Midbrain (tissue), 1 donor: ENCODE results near the gene CBX6.

Experiments
- DNase-seq: peaks from one replicate; lab custom pipeline; 2025; lab: John Stamatoyannopoulos, UW

Gene CBX6

DNA sequence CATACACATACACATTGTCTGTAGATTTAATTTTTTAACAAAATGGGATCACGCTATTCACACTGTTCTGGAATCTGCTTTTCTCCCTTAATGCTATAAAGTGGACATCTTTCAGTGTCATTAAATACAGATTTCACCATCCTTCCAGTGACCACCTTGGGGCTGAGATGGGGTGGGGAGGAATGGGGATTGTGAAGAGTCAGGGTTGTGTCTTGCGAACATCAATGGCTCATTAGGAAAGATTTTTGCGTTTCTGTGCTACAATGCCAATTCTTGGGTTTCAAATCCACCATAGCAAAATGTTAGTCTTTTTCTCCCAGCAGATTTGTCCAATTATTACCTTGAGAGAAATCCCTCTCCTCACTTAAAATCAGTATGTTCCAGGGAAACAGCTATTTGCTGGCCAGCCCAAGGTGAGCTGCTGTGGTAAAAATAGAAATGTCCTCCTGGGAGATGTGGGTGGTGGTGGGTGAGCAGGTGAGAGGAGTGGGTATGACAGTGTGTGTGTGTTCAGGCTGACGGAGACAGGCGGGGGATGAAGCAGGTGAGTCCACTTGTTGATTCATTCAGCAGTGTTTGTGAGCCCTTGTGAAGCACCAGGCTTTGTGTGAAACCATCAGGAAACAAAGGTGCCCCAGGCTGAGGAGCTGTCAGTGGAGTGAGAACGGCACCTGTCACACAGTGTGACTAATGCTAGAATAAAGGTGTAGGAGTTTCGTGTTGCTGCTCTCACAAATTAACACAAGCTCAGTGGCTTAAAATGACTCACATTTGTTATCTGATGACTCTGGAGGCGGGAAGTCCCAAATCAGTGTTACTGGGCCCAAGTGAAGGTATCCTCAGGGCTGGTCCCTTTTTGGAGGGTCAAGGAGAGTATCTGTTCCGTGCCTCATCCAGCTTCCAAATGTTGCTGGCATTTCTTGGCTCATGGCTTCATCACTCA is 1.7 kb upstream of the CBX6 start:
- no peak for DNase-seq

DNA sequence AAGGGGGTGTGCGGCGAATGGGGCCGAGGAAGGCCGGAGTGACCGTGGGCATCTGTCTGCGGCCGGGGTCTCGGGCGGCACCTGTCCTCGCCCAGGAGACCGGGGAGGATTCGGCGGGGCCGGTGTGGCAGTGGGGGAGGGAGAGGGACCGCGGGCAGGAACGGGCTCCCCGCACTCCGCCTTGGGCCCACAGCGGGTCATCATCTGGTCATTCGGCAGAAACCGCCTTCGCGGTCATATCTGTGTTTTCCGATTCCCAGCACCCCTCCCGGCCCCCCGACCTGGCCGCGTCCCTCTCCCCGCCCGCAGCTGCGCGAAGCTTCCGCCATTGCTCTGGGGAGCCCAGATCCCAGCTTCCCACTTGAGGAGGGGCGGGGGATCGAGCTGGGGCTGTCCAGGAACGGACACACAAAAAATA is 824 bp upstream of the CBX6 start:
- peak; percentile 64 for DNase-seq

DNA sequence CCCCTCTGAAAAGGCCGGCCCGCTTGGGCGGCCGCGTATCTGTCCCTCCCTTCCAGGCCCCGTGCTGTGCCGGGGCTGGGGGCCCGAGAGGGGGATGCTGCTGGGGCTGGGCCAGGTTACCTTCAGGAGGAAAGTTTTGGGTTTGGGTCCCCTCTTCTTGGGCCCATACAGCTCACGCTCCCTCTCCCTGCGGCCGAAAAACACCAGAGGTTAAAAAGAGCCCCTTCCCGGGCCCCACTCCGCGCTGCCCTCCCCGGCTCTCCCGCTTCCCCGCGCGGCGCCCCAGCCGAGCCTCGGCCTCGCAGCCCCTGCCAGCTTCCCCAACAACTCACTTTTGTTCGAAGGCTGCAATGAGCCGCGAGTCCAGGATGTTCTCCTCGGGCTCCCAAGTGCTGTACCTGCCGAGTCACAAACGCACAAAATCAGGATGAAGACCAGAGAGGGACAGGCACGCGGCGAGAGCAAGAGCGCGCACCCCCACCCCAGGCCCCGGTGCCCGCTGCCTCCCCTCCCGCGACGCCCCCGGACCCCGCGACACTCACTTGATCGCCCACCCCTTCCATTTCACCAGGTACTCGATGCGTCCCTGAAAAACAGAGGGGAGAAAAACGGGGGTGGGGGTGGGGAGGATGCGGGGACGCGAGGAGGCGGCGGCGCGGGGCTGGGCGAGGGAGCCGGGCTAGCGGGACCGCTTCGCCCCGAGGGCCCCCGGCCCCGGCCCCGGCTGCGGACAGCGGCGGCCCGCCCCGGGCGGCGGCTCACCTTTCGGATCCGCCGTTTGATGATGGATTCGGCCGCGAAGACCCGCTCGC is 450 bp downstream of the CBX6 start:
- DNase-seq: no peak

DNA sequence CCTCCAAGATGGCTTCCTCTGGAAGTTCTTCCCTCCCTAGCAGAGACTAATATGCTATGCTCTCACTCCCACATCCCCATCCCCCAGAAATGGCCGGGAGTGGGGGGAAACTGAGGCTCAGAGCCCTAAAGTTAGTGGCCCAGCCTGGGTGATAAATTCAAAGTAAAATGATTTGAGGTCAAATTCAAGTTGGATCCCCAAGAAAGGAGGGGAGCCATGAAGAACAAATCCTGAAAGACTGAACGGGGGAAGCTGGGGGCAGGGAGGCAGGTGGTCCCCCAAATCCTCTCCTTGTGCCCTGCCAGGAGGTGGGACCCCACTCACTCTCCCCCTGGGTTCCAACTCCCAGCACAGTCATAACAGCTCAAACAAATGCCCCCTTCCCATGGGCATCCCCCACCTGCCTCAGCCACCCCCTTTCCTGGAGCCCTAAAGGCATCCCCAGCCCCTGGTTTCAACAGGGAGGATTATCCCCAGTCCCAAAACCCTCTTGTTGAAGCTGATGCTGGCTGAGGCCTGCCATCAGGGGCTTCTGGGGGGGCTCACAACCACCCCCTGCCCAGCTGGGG is 1.1 kb downstream of the CBX6 start:
- no peak for DNase-seq

GRCh38 chr22:38870312-38870741 is 1.7 kb downstream of the CBX6 start:
- DNase-seq: peak; percentile 64

- no peak for DNase-seq
Measured at GRCh38 chr22:38869663-38870062, 2.4 kb downstream of the CBX6 start.

GRCh38 chr22:38868886-38869381 is 3.1 kb downstream of the CBX6 start:
- DNase-seq: peak; percentile 56

DNA sequence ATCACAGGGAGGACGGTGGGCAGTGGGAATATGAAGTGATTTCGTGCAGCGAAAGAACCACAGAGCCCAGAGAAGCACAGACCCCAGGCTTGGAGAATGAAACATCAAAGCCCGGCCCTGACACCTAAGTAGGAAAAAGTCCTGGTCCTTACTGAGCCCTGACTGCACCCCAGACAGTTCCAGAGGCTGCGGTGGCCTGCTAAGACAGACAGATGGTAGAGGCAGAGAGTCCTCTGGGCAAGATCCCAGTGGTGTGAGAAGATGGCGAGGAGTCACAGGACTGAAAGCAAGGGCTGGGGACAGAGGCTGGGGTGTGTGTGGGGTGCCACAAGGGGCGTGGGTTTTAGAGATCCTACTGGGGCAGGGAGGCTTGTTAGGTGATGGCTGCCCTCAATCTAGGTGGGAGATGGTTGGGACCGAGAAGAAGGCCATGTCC is 3.7 kb downstream of the CBX6 start:
- DNase-seq: no peak

- no peak for DNase-seq
Measured at GRCh38 chr22:38867471-38868285, 4.3 kb downstream of the CBX6 start.

DNA sequence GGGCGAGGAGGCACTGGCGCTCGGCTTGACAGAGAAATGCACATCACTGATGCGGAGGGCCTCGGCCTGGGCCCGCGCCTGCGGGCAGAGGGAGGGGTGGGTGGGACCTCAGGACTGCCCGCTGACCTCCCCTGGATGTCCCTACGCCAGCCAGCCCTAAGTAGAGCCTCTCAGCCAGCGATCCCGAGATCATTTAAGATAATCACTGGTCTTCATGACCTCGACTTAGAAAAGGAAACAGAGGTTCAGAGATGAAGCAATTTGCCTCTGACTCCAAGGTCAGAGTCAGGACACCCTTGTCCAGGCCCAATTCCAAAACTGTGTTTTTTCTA is 4.9 kb downstream of the CBX6 start:
- no peak for DNase-seq

- no peak for DNase-seq
Measured at GRCh38 chr22:38866399-38867123, 5.5 kb downstream of the CBX6 start.

DNA sequence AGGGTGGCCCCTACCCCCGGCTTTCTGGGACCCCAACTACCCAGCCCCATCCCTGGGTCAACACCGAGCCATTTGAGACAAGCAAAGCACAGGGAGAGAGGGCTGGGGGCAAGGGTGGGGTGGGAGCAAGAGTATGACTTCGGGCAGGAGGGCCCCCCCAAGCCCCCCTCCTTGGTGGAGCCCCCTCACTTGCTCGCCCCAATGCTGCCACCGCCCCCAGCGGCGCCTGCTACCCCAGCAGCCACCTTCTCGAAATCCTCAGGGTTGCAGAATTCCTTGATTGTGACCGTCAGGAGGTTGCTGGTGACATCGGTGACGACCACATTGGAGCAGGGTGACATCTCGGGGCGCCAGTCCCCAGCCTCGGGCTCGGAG is 6.0 kb downstream of the CBX6 start:
- DNase-seq: no peak

DNA sequence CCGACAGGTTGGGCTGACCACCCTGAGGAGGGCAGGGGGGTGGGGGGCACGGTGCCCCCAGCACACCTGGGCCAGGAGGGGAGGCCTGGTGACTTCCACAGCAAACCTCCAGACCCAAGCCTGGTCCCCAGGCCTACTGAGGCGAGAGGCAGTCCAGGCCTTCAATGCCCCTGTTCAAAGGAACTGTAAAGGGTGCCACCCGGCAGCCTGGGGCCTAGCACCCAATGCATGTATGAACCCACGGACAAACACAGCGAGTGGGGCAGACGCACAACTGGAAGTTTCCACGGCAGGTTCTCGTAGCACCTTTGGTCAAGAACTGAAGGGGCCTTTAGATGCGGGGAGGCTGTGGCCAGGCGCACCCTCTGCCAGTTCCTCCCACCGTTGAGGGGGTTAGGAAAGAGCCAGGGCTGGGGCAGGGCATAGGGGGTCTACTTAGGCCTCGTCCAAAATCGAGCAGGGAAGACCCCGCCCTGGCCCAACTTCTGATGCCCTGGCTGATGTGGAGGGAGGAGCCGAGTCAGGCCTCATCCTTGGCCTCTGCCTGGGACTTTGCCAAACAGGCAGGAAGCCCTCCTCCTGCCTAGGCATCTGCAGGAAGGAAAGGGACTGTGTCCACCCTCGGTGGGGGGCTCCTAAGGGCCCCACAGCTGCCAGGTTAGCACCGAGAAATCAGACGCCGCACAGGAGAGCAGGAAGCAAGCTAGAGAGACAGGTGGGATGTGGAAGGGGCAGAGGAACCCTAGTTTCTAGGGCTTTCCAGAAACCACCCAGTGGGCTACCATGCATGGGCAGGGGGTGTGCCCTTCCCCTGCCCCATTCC is 6.6 kb downstream of the CBX6 start:
- no peak for DNase-seq

- DNase-seq: no peak
Measured at GRCh38 chr22:38864361-38865191, 7.4 kb downstream of the CBX6 start.

DNA sequence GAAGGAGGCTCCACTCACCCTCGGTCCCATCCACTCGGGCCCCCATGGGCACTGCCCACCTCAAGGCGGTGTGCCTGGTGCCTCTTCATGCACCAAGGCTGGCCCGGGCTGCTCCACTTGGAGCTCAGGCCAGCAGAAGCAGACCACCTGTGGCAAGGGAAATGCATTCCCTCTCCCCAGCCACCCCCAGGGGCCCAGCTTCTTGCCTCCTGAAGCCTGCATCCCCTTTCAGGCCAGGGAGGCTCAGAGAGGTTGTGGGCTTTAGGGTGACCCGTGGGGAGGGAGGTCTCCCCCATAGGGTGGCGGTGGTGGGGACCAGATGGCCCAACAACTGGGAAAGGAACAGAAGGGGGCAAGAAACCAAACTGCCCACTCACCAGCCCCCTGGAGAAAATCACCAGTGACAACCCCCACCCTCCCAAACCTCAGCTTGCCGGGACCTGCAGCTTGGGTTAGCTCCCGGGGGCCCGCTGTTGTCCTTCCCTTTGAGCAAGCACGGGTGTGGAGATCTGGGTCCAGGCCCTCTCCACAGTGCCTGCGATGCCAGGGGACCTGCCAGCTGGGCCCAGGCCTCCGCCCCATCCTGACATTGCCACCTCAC is 8.4 kb downstream of the CBX6 start:
- no peak for DNase-seq

DNA sequence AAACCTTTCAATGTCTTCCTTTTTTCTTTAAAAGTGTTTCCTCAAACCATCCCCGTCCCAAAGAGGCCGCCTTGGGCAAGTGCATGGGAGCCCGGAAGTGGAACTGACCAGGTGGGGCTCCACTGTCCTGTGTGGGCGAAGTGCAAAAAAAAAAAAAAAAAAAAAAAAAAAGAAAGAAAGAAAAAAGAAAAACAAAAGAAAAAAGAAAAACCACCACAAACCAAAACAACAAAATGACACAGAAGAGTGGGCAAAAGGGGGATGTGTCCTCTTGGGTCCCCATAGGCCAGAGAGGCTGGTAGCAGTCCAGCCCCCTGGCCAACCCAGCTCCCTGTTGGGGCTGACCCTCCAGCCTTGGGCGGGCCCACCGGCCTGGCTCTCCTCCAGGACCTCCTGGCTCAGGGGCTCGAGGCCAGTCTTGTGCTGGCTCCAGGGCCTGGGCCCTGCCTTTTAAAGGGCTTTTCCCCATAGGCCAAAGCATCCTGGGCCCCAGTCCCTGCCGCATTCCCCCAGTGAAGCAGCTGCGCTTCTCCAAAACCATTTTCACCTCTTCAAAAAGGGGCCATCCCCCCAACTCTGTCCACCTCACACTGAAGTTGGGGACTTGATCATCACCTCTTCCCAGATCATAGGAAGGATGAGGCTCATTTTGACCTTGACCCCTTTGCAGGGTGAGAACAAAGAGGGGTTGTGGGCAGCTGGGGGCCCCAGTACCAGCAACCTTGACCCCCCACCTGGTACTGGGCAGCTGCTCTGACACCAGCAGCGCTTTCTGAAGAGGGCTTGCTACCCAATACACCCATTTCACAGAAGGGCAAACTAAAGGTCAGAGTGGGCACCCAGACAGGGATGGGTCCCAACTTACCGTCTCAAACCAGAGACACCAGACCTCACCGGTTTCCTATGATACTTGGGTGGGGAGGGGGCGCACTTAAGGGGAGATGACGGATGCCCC is 9.4 kb downstream of the CBX6 start:
- DNase-seq: peak; percentile 20

DNA sequence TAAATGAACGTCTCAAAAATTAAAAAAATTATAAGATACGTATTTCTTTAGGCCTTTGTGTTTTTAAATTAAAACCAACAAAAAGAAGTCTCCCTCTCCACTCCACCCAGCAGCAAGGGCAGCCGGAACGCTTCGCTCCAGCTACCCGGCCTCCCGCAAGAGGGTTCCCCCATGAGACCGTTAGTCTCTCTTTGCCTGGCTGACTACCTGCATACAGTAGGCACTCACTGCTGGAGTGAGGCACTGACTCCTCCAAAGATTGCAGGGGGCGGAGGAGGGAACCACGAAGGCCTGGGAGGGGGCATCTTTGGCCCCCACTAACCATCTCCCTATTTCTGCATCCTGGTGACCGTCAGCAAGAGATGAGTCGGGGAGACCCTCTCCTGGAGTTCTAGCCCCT is 10.1 kb downstream of the CBX6 start:
- DNase-seq: no peak
